HG02798 (cell line): ENCODE results near the gene PITPNM1.
A peak's percentile ranks its signal among the peaks of the same experiment; 100 is the strongest.
"Not testable (repeated sequence)": the region's sequence is repeated elsewhere in the genome, so short reads cannot be mapped to it uniquely, and the experiment has no call there.

Source experiments
- ATAC-seq: cut with Tn5 transposase; IDR thresholded peaks from one replicate; pipeline ENCODE4 v1.9.1; 2021; ENCODE audit warnings: mild to moderate bottlenecking; ENCODE audit not compliant: unreplicated experiment, poor library complexity

PITPNM1 gene

GRCh38 chr11:67491276-67492068, 13.7 kb downstream of the PITPNM1 start:
- no peak for ATAC-seq

- no peak for ATAC-seq
Observed at GRCh38 chr11:67490727-67491065, 14.5 kb downstream of the PITPNM1 start.

DNA sequence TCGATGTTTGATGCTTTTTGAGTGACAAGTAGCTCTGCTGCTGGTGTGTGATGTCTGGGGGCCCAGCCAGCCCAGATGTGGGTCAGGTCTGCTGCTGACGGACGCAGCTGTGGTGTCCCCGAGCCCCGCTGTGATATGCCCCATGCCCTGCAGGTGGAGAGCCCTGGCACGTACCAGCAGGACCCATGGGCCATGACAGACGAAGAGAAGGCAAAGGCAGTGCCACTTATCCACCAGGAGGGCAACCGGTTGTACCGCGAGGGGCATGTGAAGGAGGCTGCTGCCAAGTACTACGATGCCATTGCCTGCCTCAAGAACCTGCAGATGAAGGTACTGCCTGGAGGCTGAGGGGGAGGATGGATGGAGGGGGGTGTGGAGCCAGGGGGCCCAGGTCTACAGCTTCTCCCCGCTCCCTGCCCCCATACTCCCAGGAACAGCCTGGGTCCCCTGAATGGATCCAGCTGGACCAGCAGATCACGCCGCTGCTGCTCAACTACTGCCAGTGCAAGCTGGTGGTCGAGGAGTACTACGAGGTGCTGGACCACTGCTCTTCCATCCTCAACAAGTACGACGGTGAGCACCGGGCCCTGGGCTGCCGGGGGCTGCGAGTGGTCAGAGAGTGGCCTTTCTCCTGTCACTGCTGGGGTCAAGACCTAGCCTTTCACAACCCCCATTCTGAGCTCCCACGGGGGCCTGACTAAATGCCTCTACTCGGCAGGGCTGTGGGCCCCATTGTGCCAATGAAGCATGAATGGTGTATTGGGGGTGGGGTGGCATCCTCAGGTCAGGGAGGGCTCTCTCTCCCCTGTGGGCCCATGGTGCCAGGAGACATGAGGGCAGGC, 15.1 kb downstream of the PITPNM1 start:
- no peak for ATAC-seq

- ATAC-seq: no peak
Observed at GRCh38 chr11:67489203-67489884, 15.8 kb downstream of the PITPNM1 start.

- peak; percentile 35 for ATAC-seq
Observed at GRCh38 chr11:67486481-67487195, 18.5 kb downstream of the PITPNM1 start.

DNA sequence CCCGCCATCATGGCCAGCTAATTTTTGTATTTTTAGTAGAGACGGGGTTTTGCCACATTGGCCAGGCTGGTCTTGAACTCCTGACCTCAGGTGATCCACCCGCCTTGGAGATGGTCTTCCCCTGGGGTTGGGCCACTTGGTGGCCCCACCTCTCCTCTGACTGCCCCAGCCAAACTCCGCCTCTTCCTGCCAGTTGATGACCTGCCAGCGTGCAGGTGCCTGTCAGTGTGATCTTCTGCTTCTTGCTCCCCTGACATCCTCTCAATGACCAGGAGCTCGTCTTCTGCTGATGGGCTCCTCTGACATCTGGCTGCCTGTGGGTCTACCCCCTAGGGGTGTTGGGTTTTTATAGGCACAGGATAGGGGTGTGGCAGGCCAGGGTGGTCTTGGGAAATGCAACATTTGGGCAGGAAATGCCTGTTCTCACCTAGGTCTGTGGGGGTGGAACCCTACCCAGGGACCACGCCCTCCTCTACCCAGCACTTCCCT, 19.2 kb downstream of the PITPNM1 start:
- ATAC-seq: peak; percentile 17

- ATAC-seq: no peak
Observed at GRCh38 chr11:67484847-67485311, 20.3 kb downstream of the PITPNM1 start.

DNA sequence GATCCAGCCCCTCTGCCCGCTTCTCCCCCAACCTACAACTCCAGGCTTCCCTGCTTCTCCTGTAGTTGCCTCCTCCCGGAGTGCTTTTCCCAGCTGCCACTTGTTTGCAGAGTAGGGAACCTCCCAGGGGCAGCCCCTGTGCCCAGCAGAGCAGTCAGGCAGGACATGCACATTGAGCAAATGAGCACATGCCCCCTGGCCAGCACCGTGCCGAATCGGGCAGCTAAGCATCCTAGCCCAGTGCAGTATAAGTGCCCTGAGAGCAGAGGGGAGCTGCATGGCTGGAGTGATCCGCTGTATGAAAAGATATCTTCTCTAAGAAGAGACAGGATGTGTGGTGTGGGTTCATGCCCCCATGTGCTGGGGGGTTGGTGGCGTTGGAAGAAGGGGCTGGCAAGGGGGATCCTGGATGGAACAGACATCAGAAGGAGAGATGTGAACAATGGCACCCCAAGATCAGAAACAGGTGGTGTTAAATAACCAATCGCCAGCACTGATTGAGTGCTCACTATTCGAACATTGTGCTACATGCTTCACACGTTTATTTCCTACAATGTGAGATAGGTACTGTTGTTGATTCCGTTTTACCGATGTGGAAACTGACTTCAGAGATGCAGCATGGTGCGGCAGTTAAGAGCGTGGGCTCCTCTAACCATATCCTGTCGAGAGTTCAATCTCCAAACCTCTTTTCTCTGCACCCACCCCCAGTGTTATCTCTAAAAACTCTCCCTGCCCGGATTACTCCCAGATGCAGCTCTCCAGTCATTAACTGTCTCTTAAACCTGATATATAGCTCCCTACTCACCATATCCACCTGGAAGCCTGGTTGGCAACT, 21.1 kb downstream of the PITPNM1 start:
- ATAC-seq: no peak

DNA sequence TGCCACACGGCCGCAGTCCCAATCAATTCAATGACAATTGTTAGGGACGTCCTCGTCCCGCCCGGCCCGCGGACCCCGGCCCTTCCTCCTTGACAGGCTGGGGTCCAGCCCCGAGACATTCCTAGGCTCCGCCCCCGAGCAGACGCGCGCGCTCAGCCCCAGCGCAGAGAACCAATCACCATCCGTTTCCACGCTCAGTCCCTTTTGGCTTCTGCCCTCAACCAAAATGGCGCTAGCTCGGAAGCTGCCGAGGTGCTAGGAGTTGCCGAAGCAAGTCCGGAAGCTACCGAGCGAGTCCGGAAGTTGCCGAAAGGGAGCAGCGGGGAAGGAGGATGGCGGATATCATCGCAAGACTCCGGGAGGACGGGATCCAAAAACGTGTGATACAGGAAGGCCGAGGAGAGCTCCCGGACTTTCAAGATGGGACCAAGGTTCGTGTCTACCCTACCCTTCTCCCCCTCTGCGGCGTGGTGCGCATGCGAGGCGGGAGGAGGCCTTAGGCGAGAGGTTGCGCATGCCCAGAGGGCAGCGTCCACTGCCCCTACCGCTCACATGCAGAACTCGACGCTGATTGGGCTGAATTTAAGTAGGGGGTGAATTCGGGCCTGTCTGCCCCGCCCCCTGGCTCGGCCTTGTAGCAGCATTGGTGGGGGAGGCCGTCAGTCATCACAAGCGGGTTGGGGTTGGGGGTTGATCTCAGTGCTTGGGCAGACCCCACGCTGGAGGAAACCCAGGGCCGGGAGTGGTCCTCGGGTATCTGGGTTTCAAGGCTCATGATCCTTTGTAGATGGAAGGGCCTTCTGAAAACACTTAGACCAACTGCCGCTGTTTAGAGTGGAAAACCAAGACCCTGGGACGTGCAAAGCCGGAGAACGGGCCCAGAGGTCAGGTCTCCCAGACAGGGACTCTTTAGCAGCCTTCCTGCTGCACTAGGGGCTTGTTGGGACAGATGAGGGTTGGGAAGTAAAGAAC, 22.1 kb downstream of the PITPNM1 start, which contains the start of gene AIP:
Gene AIP (plus strand): TSS at position 200 of the 972 bp plus-strand sequence. CDS start 133 bp downstream, at position 333.
- ATAC-seq: peak; percentile 77

DNA sequence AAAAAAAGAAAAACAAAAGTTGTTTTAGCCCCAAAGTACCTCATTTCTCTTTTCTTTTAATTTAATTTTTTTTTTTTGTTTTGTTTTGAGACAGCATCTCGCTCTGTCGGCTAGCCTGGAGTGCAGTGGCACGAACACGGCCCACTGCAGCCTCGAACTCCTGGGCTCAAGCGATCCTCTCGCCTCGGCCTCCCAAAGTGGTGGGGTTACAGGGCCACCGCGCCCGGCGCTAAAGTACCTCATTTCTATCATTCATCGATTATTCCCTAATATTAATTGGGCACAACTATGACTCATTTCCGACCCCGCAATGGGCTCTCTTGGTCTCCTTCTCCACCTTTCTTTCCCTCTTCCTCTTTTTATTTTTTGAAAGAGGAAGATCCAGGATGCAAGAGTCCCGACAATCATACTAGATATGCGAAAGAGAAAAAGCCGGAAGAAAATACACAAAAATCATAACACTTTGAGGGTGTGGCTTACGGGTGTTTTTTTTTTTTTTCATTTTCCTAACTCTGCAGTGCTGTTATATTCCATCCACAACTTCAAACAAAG, 22.8 kb downstream of the PITPNM1 start:
- no peak for ATAC-seq

GRCh38 chr11:67477344-67478050, 27.7 kb downstream of the PITPNM1 start:
- ATAC-seq: not testable (repeated sequence)

DNA sequence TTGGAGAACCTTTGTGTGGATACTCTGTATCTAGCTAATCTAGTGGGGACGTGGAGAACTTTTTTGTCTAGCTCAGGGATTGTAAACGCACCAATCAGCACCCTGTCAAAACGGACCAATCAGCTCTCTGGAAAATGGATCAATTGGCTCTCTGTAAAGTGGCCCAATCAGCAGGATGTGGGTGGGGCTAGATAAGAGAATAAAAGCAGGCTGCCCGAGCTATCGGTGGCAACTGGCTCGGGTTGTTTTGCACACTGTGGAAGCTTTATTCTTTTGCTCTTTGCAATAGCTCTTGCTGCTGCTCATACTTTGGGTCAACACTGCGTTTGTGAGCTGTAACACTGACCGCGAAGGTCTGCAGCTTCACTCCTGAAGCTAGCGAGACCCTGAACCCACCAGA, 28.5 kb downstream of the PITPNM1 start:
- ATAC-seq: not testable (repeated sequence)

DNA sequence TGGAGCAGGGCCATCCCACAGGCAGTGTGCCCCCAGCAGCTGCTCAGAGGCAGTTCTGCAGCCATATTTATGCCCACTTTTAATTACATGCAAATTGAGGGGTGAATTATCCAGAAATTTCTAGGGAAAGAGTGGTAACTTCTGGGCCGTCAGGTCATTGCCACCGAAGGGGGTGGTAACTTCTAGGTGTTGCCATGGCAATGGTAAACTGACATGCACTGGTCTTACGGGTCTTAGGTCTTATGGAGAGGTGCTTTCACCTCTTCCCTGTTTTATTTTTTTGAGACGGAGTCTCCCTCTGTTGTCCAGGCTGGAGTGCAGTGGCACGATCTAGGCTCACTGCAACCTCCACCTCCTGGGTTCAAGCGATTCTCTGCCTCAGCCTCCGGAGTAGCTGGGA, 32.3 kb downstream of the PITPNM1 start:
- ATAC-seq: no peak

DNA sequence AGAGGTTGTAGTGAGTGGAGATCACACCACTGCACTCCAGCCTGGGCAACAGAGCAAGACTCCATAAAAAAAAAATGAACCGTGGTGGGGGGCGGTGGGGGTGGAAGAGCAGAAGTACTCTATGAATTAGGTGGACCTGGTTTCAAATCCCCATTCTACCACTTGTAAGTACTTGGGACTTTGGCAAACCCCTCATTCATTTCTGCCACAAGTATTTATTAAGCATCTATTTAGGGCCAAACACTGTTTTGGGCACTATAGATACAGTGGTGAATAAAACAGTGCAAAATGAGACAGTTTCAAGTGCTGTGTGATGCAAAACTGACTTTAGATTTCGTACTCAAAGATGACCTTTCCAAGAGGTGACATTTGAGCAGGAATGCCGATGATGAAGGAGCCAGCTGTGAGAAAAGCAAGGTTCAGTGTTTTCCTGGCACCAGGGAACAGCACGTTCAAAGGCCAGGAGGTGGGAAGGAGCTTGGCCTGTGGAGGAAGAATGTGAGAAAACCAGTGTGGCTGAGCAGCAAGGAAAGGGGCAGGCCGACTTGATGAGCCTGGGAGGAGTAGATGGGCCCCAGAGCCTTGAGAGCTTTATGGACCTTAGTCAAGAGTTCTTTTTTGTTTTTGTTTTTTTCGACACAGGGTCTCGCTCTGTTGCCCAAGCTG, 34.7 kb downstream of the PITPNM1 start:
- no peak for ATAC-seq

- no peak for ATAC-seq
Observed at GRCh38 chr11:67469508-67469811, 35.7 kb downstream of the PITPNM1 start.

DNA sequence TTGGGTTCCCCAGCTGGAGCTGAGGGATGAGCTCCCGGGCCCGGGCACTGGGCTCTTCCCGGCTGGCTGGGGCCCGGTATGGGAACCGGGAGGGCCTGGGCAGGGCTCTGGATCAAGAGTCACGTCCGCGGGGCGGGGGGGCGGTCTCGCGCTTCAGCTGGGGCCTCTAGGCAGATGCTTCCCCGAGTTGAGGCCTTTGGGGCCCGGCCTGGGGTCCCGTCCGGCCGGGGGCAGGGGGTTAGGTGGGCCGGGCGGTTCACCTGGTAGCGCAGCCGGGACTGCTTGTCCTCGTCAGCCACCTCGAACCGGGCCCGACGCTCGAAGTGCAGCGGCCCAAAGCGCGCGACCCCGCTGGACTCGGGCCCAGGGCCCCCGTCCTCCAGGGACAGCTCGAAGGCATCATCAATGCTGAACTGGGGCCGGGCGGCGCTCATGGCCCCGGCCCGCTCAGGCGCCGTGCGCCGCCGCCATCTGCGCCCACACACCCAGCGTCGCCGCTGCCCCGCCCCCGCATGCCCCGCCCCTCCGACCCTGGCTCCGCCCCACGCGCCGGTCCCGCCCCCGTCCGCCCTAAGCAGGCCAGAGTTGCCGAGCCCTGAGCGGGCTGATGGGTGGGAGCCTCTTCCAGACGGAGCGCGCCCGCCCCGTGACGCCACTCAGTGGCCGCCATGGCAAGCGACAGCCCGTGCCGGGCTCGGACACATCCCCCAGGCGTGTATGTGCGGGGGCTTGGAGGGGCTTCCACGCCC, 36.2 kb downstream of the PITPNM1 start, which contains the start of gene TMEM134:
Gene TMEM134 (minus strand): TSS at position 493 of the 749 bp plus-strand sequence. CDS start 59 bp downstream, at position 434.
- peak; percentile 79 for ATAC-seq
